HG02840 (cell line): ENCODE results near the gene CNPY2.

Experiments
- ATAC-seq: cut with Tn5 transposase; IDR thresholded peaks from one replicate; pipeline ENCODE4 v1.9.1; 2021; ENCODE audit warnings: mild to moderate bottlenecking, moderate library complexity, moderate number of reproducible peaks; ENCODE audit not compliant: unreplicated experiment, low FRiP score

Gene CNPY2

DNA sequence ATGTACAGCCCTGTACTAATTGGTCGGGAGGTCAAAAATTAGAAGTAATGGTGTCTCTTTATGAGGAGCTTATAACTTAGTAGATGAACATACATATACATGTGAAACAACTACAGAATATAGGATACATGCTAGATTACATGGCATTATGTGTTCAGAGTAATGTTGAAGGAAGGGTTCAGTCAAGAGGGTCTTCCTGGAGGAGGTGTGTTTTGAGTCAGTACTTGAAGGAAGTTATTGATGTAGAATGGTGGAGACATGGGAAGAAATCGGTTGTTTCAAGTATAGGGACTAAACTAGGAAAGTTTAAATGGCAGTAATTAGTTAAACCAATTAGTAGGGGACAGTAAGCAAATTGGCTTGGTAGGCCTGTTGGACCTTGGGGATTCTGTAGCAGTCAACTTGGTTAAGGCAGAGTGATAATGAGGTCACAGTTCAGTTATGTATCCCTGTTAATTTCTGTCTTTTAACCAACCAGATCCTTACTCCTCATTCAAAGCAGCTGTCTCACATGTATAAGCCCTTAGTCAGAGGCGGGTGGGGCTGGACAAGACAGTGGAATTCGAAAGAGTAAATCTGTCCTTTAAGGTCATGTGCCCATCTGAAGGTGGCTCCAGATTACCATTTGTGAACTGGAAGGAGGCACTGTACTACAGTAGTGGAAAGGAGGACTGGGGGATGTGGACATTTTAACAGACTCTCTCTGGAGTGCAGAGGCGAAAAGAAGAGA lies 54.1 kb downstream of the CNPY2 start:
- no peak for ATAC-seq

DNA sequence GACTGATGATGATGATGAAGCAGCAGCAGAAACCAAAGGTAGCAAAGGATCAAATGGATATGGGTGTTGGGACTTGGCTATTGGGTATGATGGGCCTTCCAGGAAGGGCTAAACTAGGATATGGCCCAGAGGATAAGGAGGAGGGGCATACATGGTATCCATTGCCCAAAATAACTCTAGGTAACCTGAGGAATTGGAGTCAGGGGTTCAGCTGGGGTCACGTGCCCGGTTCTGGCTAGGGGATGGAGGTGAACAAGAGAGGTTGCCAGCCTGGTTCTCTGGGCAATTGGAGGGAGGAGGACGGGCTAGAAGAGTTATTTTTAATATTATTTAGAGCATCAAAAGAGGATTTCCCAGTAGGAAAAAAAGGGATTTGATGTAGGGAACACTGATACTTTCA lies 54.9 kb downstream of the CNPY2 start:
- no peak for ATAC-seq

DNA sequence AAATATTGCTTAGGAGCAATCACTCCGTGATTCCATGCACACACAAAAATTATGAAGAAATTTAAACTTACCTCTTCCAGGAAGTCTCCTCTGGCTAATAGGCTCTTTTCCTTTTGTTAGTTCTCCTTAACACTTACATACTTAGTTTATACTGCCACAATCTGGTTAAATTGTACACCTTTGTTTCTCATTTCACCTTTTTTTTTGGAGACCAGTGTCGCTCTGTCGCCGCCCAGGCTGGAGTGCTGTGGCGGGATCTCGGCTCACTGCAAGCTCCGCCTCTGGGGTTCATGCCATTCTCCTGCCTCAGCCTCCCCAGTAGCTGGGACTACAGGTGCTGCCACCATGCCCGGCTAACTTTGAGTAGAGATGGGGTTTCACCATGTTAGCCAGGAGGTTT lies 55.4 kb downstream of the CNPY2 start:
- ATAC-seq = no peak
